Activated naive CD4-positive, alpha-beta T cell treated with anti-CD3 and anti-CD28 coated beads for 36 hours (primary cell): ENCODE measurements around the gene BSG. TPM values are rescaled to one million over a fixed set of nuclear protein-coding genes. Genes with fewer than 3 reads are reported as not detected.

Experiments
- CTCF ChIA-PET: fragments of 350-600 bp; sonication (Branson Sonifier 250); formaldehyde crosslinking; loops from one replicate; lab custom pipeline; 2021; ENCODE audit warnings: antibody characterized with exemption; lab: Charles Lee
- DNase-seq: peaks from one replicate; pipeline ENCODE4 v3.0.0-alpha.2; 2020
- H3K27ac Mint-ChIP-seq: one replicate; pipeline ENCODE4 v1.8.0; 2021; ENCODE audit warnings: mild to moderate bottlenecking, mixed read lengths
- H3K27me3 Mint-ChIP-seq: one replicate; pipeline ENCODE4 v1.8.0; 2021; ENCODE audit warnings: low read depth, mixed read lengths
- H3K36me3 Mint-ChIP-seq: one replicate; pipeline ENCODE4 v1.8.0; 2021; ENCODE audit warnings: low read depth, mixed read lengths
- H3K4me1 Mint-ChIP-seq: one replicate; pipeline ENCODE4 v1.8.0; 2021; ENCODE audit warnings: low read depth, mixed read lengths
- H3K4me3 Mint-ChIP-seq: one replicate; pipeline ENCODE4 v1.8.0; 2021; ENCODE audit warnings: mild to moderate bottlenecking, moderate library complexity, mixed read lengths
- H3K9me3 Mint-ChIP-seq: one replicate; pipeline ENCODE4 v1.8.0; 2021; ENCODE audit warnings: mixed read lengths
- intact Hi-C: fragments of 100-400 bp; cut with micrococcal nuclease; formaldehyde crosslinking; loops from one replicate; pipeline ENCODE4 v1.15.1; 2023
- total RNA-seq, 2 experiments: library from RNA; stranded (reverse); gene quantifications; one replicate each; pipeline ENCODE4 v1.2.3, GENCODE V29; 2021

BSG gene
- total RNA-seq, 2 experiments from 2014 or later: 160 to 161 TPM

DNA sequence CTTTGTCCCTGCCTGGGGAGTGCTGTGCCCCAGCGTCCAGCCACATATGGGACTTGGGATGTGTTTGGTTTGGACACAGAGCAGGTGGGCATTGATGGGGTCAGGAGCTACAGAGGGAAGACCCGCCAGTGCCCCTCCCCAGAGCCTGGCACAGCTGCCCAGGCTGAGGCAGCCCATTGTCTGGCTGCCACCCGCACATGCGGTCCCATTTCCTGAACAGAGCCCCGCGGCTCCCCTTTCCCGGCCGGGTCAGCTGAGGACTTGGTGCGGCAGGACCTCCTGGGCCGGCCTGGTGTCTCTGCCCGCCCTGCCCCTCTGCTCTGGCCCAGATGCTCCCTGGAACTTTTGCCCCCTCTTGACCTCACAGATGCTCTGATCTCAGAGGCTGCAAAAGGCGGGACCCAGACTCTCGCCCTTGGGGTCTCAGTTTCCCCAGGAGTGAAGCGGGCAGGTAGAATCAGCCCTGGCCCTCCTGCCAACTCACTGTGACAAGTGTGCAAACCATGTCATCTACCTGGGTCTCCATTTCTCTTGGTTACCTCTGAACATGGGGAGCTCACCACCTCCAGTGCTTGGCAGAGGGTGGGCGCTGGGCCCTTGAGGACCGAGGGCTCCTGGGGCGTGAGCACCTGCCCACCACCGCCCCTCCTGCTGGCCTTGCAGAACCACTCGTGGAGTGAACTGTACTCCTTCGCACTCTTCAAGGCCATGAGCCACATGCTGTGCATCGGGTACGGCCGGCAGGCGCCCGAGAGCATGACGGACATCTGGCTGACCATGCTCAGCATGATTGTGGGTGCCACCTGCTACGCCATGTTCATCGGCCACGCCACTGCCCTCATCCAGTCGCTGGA is 35.1 kb downstream of the BSG start:
- Mint-ChIP-seq H3K9me3 (no peaks in the 10 kb centered on the region), H3K27ac (no peak overlapping the region), H3K36me3 (no peaks in the 10 kb centered on the region), H3K4me1 (peaks cover 22% of the 10 kb centered on the region), H3K27me3 (no peaks in the 10 kb centered on the region), H3K4me3 (no peak overlapping the region)
- DNase-seq: no peak
- CTCF ChIA-PET: interaction anchor here (0.6 to 1.6 kb wide), 4 partner anchors 18 to 124 kb away, joined by 3 to 4 read pairs (median 4); no protein-coding TSS in a partner anchor
- intact Hi-C loops: no loop called here

DNA sequence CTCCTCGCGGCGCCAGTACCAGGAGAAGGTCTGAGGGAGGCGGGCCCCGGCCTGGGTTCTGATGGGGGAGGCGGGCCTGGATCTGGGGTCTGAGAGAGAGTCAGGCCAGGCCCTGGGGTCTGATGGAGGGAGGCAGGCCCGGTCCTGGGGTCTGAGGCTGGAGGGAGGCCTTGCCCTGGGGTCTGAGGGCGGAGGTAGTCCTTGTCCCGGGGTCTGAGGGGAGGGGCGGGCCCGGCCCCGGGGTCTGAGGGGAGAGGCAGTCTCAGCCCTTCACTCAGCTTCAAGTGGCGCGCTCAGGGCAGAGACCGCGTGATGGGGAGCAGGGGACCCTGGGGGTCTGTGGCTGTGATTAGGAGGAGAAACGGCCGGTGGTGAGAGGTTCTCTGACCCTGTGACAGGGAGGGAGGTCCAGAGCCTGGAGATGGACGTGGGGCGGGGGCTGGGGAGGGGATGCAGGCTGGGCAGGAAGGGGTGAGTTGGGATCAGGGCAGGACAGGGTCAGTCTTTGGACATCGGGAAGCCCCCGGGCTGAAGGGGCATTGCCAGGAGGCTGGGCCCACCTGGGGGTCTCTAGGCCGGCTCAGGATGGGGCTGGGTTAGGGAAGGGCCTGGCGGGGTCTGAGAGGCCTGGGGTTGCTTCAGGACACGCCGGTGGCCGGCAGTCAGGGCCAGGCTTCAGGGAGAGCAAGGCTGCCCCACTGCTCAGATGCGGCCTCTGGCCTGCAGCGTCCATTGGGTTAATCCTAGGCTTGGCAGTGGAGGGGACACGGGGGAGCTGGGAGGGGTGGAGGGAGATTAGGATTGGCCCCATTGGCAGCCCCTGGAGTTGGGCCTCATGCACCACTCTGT is 36.0 kb downstream of the BSG start:
- Mint-ChIP-seq H3K4me3 (no peak overlapping the region), H3K36me3 (peaks cover 2% of the 10 kb centered on the region), H3K9me3 (no peaks in the 10 kb centered on the region), H3K27ac (no peak overlapping the region), H3K4me1 (peaks cover 26% of the 10 kb centered on the region), H3K27me3 (no peaks in the 10 kb centered on the region)
- intact Hi-C loops: no loop called here
- CTCF ChIA-PET: interaction anchor here (0.7 to 1.2 kb wide), 3 partner anchors 22 to 124 kb away, joined by 3 to 4 read pairs (median 3); no protein-coding TSS in a partner anchor
- DNase-seq: no peak

DNA sequence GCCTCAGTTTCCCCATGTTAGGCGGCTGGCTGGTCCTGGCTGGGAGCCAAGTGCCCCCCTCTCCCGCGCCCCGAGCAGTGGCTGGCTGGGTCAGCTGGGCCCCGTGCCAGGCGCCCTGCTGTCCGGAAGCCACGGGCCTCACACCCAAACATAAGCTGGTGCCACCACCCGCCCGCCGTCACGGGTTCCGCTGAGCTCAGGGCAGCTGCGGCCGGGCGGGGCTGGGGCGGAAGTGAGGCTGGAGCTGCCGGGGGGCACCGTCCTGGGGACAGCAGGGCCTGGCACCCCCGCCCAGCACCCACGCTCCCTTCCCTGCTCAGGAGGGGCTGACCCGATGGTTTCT is 36.6 kb downstream of the BSG start:
- no peak overlapping the region for H3K27ac Mint-ChIP-seq
- no peaks in the 10 kb centered on the region for H3K9me3 Mint-ChIP-seq
- H3K4me3 Mint-ChIP-seq: no peak overlapping the region
- H3K36me3 Mint-ChIP-seq: peaks cover 2% of the 10 kb centered on the region
- CTCF ChIA-PET: interaction anchor here (0.8 kb wide), 1 partner anchor 25 kb away, joined by 3 read pairs; no protein-coding TSS in a partner anchor
- H3K4me1 Mint-ChIP-seq: peaks cover 26% of the 10 kb centered on the region
- intact Hi-C loops: no loop called here
- DNase-seq: no peak
- no peaks in the 10 kb centered on the region for H3K27me3 Mint-ChIP-seq

DNA sequence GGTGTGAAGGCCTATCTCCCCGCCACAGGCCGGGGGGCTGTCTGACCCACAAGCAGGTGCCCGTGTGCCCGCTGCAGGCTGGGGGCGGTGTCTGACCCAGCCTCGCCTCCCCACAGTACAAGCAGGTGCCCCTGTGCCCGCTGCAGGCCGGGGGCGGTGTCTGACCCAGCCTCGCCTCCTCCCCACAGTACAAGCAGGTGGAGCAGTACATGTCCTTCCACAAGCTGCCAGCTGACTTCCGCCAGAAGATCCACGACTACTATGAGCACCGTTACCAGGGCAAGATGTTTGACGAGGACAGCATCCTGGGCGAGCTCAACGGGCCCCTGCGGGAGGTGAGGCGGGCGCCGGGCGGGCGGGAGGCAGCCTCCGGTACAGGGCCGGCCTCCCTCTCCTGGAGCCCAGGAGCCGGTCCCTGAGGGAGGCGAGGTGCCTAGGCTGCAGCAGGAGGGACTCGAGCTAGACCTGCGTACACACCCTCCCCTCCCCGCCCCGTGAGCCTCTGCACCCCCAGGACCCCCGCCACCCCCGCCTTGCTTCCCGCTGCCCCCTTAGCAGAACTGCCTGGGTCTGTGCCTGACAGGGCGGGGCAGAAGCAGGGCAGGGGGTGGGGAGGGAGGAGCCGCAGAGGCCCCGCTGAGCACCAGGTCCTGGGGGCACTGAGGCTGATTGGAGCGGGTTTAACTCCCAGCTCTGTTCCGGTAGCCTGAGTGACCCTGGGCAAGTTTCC is 37.8 kb downstream of the BSG start:
- Mint-ChIP-seq H3K4me1 (peaks cover 26% of the 10 kb centered on the region), H3K27ac (peak overlapping the region; percentile 94), H3K9me3 (no peaks in the 10 kb centered on the region), H3K36me3 (peaks cover 7% of the 10 kb centered on the region), H3K27me3 (no peaks in the 10 kb centered on the region), H3K4me3 (peak overlapping the region; percentile 82)
- peak; percentile 60 for DNase-seq
- intact Hi-C loops: loop anchor here (5.0 kb wide), 1 partner anchor 652 kb away; no protein-coding TSS in a partner anchor
- CTCF ChIA-PET: no interaction called here

DNA sequence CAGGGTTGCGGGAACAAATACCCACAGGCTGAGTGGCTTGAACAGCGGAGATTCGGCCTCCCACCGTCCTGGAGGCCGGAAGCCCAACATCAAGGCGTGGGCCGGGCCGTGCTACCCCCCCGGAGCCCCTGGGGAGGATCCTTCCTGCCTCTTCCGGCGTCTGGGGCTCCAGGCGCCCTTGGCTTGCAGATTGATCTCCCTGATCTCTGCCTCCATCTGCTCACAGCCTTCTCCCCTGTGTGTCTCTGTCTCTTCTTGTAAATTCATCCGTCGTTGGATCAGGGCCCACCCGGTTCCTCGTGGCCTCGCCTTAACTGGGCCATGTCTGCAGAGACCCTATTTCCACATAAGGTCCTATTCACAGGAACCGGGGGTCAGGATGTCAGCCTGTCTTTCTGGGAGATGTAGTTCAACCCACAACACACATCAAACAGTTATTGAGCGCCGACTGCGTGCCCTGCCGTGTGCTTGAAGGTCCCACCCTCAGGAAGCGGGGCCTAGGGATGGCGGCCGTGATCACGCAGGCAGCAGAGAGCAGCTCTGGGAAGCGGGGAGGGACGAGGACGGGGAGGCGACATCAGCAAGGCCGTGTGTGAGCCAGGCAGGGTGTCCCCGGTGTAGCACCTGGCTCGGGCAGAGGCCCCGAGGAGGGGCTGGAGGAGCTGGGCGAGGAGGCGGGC is 38.5 kb downstream of the BSG start:
- H3K36me3 Mint-ChIP-seq: peaks cover 10% of the 10 kb centered on the region
- intact Hi-C loops: loop anchor here (1.0 to 5.0 kb wide), 5 partner anchors 22 to 651 kb away; partner anchors contain the start of genes BSG and POLRMT
- H3K9me3 Mint-ChIP-seq: no peaks in the 10 kb centered on the region
- DNase-seq: peak; percentile 73
- peak overlapping the region; percentile 82 for H3K4me3 Mint-ChIP-seq
- H3K4me1 Mint-ChIP-seq: peaks cover 28% of the 10 kb centered on the region
- H3K27ac Mint-ChIP-seq: peak overlapping the region; percentile 94
- H3K27me3 Mint-ChIP-seq: no peaks in the 10 kb centered on the region
- CTCF ChIA-PET: interaction anchor here (1.0 kb wide), 1 partner anchor 16 kb away, joined by 3 read pairs; no protein-coding TSS in a partner anchor

DNA sequence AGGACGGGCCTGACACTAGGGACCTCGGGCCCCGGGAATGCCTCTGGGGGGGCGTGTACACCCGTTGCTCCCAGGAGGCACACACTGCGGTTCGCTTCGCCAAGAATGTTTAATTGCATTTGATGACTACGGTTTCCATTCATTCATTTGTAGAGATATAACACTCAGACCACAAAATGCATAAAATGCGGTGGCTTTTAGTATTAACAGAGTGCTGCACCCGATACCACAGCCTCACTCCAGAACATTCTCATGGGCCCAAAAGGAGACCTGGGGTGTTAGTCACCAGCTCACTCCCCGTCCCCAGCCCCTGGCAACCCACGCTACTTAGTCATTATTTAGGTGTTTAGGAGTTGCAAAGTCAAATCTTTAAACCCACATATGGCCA is 39.1 kb downstream of the BSG start:
- CTCF ChIA-PET: interaction anchor here (1.0 kb wide), 1 partner anchor 15 kb away, joined by 3 read pairs; no protein-coding TSS in a partner anchor
- H3K9me3 Mint-ChIP-seq: no peaks in the 10 kb centered on the region
- no peaks in the 10 kb centered on the region for H3K27me3 Mint-ChIP-seq
- peak overlapping the region; percentile 94 for H3K27ac Mint-ChIP-seq
- peak; percentile 87 for DNase-seq
- peaks cover 28% of the 10 kb centered on the region for H3K4me1 Mint-ChIP-seq
- peak overlapping the region; percentile 82 for H3K4me3 Mint-ChIP-seq
- intact Hi-C loops: loop anchor here (1.0 to 5.0 kb wide), 5 partner anchors 22 to 651 kb away; partner anchors contain the start of genes BSG and POLRMT
- H3K36me3 Mint-ChIP-seq: peaks cover 10% of the 10 kb centered on the region

DNA sequence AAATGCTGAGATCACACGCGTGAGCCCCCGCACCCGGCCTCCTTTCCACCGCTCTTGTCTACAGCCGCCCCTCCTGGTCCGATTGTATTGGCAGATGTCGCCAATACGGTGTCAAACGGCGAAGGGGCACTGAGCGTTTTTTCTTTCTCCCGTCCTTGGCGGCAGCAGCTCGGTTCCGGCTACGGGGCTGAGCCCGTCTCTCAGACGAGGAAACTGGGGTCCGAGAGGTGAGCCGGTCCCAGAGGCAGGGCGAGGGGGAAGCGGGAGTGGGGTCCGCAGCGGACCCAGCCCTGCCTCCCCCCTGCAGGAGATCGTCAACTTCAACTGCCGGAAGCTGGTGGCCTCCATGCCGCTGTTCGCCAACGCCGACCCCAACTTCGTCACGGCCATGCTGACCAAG is 40.5 kb downstream of the BSG start:
- CTCF ChIA-PET: interaction anchor here (0.6 kb wide), 1 partner anchor 18 kb away, joined by 3 read pairs; no protein-coding TSS in a partner anchor
- H3K4me3 Mint-ChIP-seq: no peak overlapping the region

DNA sequence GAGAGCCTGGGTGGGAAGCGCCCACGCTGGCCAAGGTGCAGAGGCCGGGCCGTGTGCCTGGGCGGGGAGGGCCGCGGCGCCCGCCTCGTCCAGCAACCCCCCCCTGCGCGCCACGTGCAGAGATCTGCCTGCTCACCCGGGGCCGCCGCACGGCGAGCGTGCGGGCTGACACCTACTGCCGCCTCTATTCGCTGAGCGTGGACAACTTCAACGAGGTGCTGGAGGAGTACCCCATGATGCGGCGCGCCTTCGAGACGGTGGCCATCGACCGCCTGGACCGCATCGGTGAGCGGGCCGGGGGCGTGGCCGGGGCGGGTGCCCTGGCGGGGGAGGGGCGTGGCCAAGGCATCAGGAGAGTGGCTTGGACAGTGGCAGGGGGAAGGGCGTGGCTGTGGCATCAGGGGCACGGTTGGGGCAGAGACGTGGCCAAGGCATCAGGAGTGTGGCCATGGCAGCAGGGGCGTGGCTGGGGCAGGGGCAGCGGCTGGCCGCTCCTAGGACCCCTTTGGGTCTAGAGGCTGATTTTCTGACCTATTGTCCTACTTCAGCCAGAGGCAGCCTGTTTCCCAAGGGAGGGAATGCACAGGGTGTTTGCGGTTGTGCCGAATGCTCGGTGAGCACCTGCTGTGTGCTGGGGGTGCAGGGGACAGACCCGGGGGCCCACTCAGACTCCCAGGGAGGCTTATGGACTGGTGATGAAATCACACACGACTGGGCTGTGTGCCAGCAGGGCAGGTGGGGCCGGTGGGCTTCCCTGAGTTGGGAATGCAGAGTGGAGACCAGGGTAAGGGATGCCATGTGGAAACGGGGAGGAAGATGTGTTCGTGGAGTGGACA is 41.6 kb downstream of the BSG start:
- Mint-ChIP-seq H3K4me1 (peaks cover 28% of the 10 kb centered on the region), H3K27me3 (no peaks in the 10 kb centered on the region), H3K9me3 (no peaks in the 10 kb centered on the region), H3K4me3 (no peak overlapping the region), H3K36me3 (peaks cover 17% of the 10 kb centered on the region), H3K27ac (no peak overlapping the region)
- no peak for DNase-seq
- CTCF ChIA-PET: no interaction called here
- intact Hi-C loops: loop anchor here (5.0 kb wide), 1 partner anchor 648 kb away; no protein-coding TSS in a partner anchor

More for the DNA sequence above, 40.5 kb downstream of the BSG start:
- H3K27me3 Mint-ChIP-seq: no peaks in the 10 kb centered on the region
- no peak overlapping the region for H3K27ac Mint-ChIP-seq
- H3K9me3 Mint-ChIP-seq: no peaks in the 10 kb centered on the region
- H3K4me1 Mint-ChIP-seq: peaks cover 28% of the 10 kb centered on the region
- intact Hi-C loops: loop anchor here (5.0 kb wide), 1 partner anchor 649 kb away; no protein-coding TSS in a partner anchor
- no peak for DNase-seq
- peaks cover 13% of the 10 kb centered on the region for H3K36me3 Mint-ChIP-seq

DNA sequence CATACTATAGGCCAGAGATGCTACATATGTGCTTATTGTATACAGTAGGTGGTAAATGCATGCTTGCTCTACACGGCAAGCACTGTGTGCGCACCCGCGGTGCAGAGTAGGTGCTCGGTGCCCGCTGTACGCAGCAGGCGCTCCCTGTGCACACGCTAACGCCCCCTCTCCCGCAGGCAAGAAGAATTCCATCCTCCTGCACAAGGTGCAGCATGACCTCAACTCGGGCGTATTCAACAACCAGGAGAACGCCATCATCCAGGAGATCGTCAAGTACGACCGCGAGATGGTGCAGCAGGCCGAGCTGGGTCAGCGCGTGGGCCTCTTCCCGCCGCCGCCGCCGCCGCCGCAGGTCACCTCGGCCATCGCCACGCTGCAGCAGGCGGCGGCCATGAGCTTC is 43.2 kb downstream of the BSG start:
- H3K27me3 Mint-ChIP-seq: no peaks in the 10 kb centered on the region
- peaks cover 17% of the 10 kb centered on the region for H3K36me3 Mint-ChIP-seq
- no peak overlapping the region for H3K4me3 Mint-ChIP-seq

DNA sequence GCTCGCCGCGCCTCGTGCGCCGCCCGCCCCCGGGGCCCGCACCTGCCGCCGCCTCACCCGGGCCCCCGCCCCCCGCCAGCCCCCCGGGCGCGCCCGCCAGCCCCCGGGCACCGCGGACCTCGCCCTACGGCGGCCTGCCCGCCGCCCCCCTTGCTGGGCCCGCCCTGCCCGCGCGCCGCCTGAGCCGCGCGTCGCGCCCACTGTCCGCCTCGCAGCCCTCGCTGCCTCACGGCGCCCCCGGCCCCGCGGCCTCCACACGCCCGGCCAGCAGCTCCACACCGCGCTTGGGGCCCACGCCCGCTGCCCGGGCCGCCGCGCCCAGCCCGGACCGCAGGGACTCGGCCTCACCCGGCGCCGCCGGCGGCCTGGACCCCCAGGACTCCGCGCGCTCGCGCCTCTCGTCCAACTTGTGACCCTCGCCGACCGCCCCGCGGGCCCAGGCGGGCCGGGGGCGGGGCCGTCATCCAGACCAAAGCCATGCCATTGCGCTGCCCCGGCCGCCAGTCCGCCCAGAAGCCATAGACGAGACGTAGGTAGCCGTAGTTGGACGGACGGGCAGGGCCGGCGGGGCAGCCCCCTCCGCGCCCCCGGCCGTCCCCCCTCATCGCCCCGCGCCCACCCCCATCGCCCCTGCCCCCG is 43.8 kb downstream of the BSG start:
- H3K9me3 Mint-ChIP-seq: no peaks in the 10 kb centered on the region
- no peak for DNase-seq
- intact Hi-C loops: no loop called here
- CTCF ChIA-PET: no interaction called here
- peaks cover 18% of the 10 kb centered on the region for H3K4me1 Mint-ChIP-seq
- H3K36me3 Mint-ChIP-seq: peaks cover 17% of the 10 kb centered on the region
- H3K27ac Mint-ChIP-seq: no peak overlapping the region
- H3K27me3 Mint-ChIP-seq: no peaks in the 10 kb centered on the region
- H3K4me3 Mint-ChIP-seq: no peak overlapping the region

More for the DNA sequence above, 43.2 kb downstream of the BSG start:
- H3K4me1 Mint-ChIP-seq: peaks cover 24% of the 10 kb centered on the region
- no peak for DNase-seq
- CTCF ChIA-PET: no interaction called here
- intact Hi-C loops: no loop called here
- no peak overlapping the region for H3K27ac Mint-ChIP-seq
- no peaks in the 10 kb centered on the region for H3K9me3 Mint-ChIP-seq
